Activated CD8-positive, alpha-beta T cell treated with anti-CD3 and anti-CD28 coated beads for 36 hours (primary cell): ENCODE measurements around the gene TRERF1. TPM values are rescaled to one million over a fixed set of nuclear protein-coding genes. Genes with fewer than 3 reads are reported as not detected.

Source experiments
- ATAC-seq: fragments of 200-7000 bp; cut with Tn5 transposase; one replicate; pipeline ENCODE4 v1.10.0; 2021; ENCODE audit warnings: mild to moderate bottlenecking, moderate library complexity
- CTCF ChIA-PET: fragments of 350-600 bp; sonication (Branson Sonifier 250); formaldehyde crosslinking; loops from one replicate; lab custom pipeline; 2021; ENCODE audit warnings: antibody characterized with exemption; lab: Charles Lee
- POLR2A ChIA-PET: fragments of 350-600 bp; sonication (Branson Sonifier 250); formaldehyde crosslinking; loops from one replicate; lab custom pipeline; 2021; ENCODE audit warnings: antibody characterized with exemption; lab: Charles Lee
- DNase-seq: peaks from one replicate; pipeline ENCODE4 v3.0.0-alpha.2; 2020
- H3K27ac Mint-ChIP-seq: one replicate; pipeline ENCODE4 v1.8.0; 2021; ENCODE audit warnings: mild to moderate bottlenecking, mixed read lengths
- H3K27me3 Mint-ChIP-seq: one replicate; pipeline ENCODE4 v1.8.0; 2021; ENCODE audit warnings: mixed read lengths
- H3K36me3 Mint-ChIP-seq: one replicate; pipeline ENCODE4 v1.8.0; 2021; ENCODE audit warnings: low read depth, mixed read lengths
- H3K4me1 Mint-ChIP-seq: one replicate; pipeline ENCODE4 v1.8.0; 2021; ENCODE audit warnings: low read depth, mixed read lengths
- H3K4me3 Mint-ChIP-seq: one replicate; pipeline ENCODE4 v1.8.0; 2021; ENCODE audit warnings: mild to moderate bottlenecking, moderate library complexity, mixed read lengths
- H3K9me3 Mint-ChIP-seq: one replicate; pipeline ENCODE4 v1.8.0; 2021; ENCODE audit warnings: mixed read lengths
- intact Hi-C: fragments of 100-400 bp; cut with micrococcal nuclease; formaldehyde crosslinking; loops from one replicate; pipeline ENCODE4 v1.10.0; 2022
- total RNA-seq, 2 experiments: library from RNA; stranded (reverse); gene quantifications; one replicate each; pipeline ENCODE4 v1.2.3, GENCODE V29; 2021
- TF ChIP-seq, protein P1 (sequence below): fragments of 200-600 bp; IDR thresholded peaks from one replicate; pipeline ENCODE4 v1.8.0; 2022; ENCODE audit warnings: antibody characterized with exemption, mild to moderate bottlenecking

TRERF1 gene
- total RNA-seq, 2 experiments from 2014 or later, result 6.5 to 6.9 TPM

DNA sequence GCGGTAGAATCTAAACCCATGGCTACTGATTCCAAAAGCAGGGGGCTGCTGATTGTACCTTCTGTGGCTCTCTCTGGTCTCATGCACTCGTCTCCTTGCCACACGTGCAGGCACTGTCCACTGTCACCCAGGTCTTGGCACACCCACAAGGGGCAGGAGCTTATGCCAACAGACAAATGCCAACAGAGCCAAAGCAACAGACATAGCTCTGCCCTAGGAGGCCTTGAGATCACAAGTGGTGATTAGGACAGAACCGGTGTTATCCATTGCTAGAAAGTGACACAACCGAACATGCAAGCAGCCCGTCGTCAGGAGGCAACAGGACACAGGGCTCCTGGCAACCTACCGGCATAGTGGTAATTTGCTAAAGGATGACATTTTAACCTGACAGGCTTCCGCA, 197.2 kb downstream of the TRERF1 start:
- TF ChIP-seq, protein P1, sequence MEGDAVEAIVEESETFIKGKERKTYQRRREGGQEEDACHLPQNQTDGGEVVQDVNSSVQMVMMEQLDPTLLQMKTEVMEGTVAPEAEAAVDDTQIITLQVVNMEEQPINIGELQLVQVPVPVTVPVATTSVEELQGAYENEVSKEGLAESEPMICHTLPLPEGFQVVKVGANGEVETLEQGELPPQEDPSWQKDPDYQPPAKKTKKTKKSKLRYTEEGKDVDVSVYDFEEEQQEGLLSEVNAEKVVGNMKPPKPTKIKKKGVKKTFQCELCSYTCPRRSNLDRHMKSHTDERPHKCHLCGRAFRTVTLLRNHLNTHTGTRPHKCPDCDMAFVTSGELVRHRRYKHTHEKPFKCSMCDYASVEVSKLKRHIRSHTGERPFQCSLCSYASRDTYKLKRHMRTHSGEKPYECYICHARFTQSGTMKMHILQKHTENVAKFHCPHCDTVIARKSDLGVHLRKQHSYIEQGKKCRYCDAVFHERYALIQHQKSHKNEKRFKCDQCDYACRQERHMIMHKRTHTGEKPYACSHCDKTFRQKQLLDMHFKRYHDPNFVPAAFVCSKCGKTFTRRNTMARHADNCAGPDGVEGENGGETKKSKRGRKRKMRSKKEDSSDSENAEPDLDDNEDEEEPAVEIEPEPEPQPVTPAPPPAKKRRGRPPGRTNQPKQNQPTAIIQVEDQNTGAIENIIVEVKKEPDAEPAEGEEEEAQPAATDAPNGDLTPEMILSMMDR, result no peak
- Mint-ChIP-seq H3K4me1 (no peaks in the 10 kb centered on the region), H3K9me3 (no peaks in the 10 kb centered on the region), H3K27me3 (no peaks in the 10 kb centered on the region), H3K27ac (no peak overlapping the region), H3K4me3 (no peak overlapping the region), H3K36me3 (peaks cover 2% of the 10 kb centered on the region)
- DNase-seq (no peak), ATAC-seq (no peak)
- CTCF ChIA-PET, result interaction anchor here (1.3 to 1.6 kb wide), 2 partner anchors 56 to 293 kb away, joined by 5 to 12 read pairs; no protein-coding TSS in a partner anchor
- POLR2A ChIA-PET, result no interaction called here
- intact Hi-C loops, result no loop called here

DNA sequence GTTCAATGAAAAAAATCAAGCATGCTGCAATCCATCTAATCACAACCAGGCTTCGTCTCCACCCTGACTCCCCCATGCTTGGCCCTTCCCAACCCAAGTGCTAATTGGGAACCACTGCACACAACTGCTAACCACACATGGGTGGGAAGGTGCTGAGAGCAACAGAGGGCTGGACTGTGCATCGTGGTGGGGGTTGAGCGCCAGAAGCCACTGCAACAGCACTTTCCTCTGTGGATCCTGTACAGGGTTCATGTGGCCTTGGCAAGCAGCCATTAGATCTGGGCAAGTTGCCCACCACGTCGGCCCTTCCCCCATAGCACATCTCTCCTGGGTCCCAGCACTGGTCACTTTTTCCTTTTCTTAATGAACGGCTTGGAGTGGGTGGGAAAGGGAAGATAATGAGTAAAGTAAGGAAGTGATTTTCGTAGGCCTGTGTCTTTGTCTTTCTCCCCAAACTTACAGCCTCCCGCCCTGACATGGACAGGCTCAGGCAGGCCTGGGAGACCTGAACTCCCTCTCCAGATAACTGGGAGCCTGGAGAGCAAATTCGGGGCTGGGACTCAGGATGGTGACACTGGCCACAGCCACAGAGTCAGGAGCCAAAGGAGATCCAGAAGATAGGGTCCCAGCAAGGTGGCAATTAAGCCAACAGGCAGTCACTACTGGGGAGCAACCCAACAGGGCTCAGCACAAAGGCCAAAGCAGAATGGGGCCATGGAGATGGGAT, 199.7 kb downstream of the TRERF1 start:
- ChIA-PET CTCF (interaction anchor here (1.0 to 1.6 kb wide), 3 partner anchors 8 to 295 kb away, joined by 3 to 14 read pairs (median 4); no protein-coding TSS in a partner anchor), POLR2A (interaction anchor here (0.6 kb wide), 1 partner anchor 20 kb away, joined by 3 read pairs; no protein-coding TSS in a partner anchor)
- H3K36me3 Mint-ChIP-seq, result peaks cover 2% of the 10 kb centered on the region
- H3K9me3 Mint-ChIP-seq, result no peaks in the 10 kb centered on the region
- DNase-seq (no peak), ATAC-seq (no peak)
- H3K27ac Mint-ChIP-seq, result no peak overlapping the region
- intact Hi-C loops, result no loop called here
- H3K4me3 Mint-ChIP-seq, result no peak overlapping the region
- H3K27me3 Mint-ChIP-seq, result no peaks in the 10 kb centered on the region
- TF ChIP-seq, protein P1, result no peak
- no peaks in the 10 kb centered on the region for H3K4me1 Mint-ChIP-seq

DNA sequence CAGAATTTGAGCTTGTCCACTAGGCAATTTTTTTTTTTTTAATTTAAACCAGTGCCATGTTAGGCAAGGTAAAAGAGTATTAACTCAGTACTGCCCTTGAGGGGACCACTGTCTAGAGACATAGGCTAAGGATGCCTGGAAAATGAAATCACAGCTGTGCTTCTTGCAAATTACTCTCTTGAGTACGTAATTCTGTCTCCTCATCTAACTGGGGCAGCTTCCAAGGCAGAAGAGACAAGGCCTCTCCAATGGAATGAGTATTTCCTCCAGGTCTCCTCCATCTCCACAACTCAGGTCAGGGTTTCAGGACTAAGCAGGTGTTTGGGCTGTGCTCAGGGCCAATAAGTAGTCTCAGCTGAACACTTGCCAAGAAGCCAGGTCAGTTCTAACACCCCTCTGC, 200.2 kb downstream of the TRERF1 start:
- Mint-ChIP-seq H3K4me1 (no peaks in the 10 kb centered on the region), H3K27me3 (no peaks in the 10 kb centered on the region), H3K27ac (no peak overlapping the region), H3K36me3 (peaks cover under 1% of the 10 kb centered on the region), H3K9me3 (no peaks in the 10 kb centered on the region), H3K4me3 (no peak overlapping the region)
- ChIA-PET POLR2A (interaction anchor here (0.6 kb wide), 2 partner anchors 20 to 387 kb away, joined by 3 read pairs; no protein-coding TSS in a partner anchor), CTCF (interaction anchor here (1.0 kb wide), 2 partner anchors 9 to 296 kb away, joined by 3 to 4 read pairs; no protein-coding TSS in a partner anchor)
- TF ChIP-seq, protein P1, result no peak
- intact Hi-C loops, result no loop called here
- ATAC-seq (no peak), DNase-seq (no peak)

DNA sequence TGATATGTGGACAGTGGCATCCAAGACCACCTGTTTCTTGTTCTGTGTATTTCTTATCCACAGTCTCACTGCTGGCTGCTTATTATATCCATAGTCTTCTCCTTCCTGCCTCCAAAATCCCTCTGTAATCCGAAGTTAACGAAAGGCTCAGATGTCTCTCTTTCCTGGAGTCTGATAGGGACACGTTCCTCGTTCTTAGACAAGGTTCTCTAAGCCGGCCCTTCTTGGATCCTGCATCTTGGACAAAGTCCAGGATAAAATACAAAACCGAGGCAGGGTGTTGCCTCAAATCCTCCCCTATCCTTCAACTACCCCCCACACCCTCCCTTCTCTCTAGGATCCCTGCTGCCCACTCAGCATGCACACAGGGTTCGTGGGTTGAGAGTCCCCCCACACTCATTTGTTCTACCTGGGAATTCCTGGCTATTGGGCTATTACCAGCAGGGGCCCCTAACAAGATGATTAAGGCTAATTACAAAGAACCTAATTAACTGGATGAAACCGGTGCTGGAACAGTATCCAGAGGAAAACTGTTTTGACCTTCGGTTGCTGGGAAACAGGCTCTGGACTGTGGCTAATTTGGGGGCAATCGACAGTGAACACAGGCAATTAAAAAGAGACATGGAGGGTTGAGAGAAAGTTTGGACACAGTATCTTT, 201.3 kb downstream of the TRERF1 start:
- Mint-ChIP-seq H3K36me3 (peaks cover 1% of the 10 kb centered on the region), H3K27ac (no peak overlapping the region), H3K9me3 (no peaks in the 10 kb centered on the region), H3K27me3 (no peaks in the 10 kb centered on the region), H3K4me1 (no peaks in the 10 kb centered on the region), H3K4me3 (no peak overlapping the region)
- ChIA-PET CTCF (no interaction called here), POLR2A (no interaction called here)
- intact Hi-C loops, result no loop called here
- ATAC-seq (no peak), DNase-seq (no peak)
- TF ChIP-seq, protein P1, result no peak

DNA sequence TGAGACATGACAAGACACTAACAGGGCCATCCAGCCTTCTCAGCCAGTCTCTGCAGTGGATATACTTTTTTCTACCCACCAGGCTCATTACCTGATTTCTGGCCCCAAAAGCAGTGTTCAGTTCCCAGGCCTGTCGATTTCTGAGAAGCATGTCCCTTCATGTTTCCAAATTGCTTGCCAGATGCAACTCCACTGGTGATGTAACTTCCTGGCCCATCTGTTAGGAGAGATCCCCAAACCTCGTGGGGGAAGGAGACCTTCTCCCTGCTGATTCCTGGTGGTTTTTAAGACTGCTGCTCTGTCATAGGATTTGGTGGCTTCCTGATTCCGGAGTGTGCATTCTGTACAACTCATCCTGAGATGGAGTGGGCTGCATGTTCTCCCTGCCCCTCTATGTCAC, 202.4 kb downstream of the TRERF1 start:
- DNase-seq (no peak), ATAC-seq (no peak)
- no peaks in the 10 kb centered on the region for H3K27me3 Mint-ChIP-seq
- H3K4me1 Mint-ChIP-seq, result no peaks in the 10 kb centered on the region
- no peak overlapping the region for H3K27ac Mint-ChIP-seq
- POLR2A ChIA-PET, result no interaction called here
- no peaks in the 10 kb centered on the region for H3K9me3 Mint-ChIP-seq
- intact Hi-C loops, result no loop called here
- CTCF ChIA-PET, result no interaction called here
- H3K36me3 Mint-ChIP-seq, result peaks cover 1% of the 10 kb centered on the region
- no peak overlapping the region for H3K4me3 Mint-ChIP-seq
- TF ChIP-seq, protein P1, result no peak
